ENCODE results near the gene ODC1. TPM values are rescaled to one million over a fixed set of nuclear protein-coding genes. Genes with fewer than 3 reads are reported as not detected.

Gene ODC1
- polyA plus RNA-seq, 1 of the 3 experiments (the other 2 are of a cell fraction), result 253 TPM

- TF ChIP-seq GABPA (IDR thresholded peaks at IDR 0.05; ENCODE audit: low read depth), result no peak
- TF ChIP-seq CHD2 (IDR thresholded peaks at IDR 0.05; ENCODE audit: low read length, partially characterized antibody), result no peak
- TF ChIP-seq YY1 (IDR thresholded peaks at IDR 0.05; ENCODE audit: low read depth), result no peak
- TF ChIP-seq USF1 (IDR thresholded peaks at IDR 0.05; ENCODE audit: borderline replicate concordance, low read depth), result no peak
- no peak for TF ChIP-seq NFIC (IDR thresholded peaks at IDR 0.05; ENCODE audit: borderline replicate concordance)
These were observed 23.0 kb upstream of the ODC1 start (continued) for GRCh38 chr2:10471046-10471571.

- Histone ChIP-seq H3K9ac (no peak overlapping the region), H3K36me3 (replicated peaks in 1 of 2; ENCODE audit: control insufficient read depth in 1 of 2, insufficient read depth in 2 of 2, low read length in 1 of 2) (no peaks in the 10 kb centered on the region), H3K9me2 (no peaks in the 10 kb centered on the region), H3F3A (replicated peaks; ENCODE audit: insufficient read depth) (no peaks in the 10 kb centered on the region), H3K9me3 (no peaks in the 10 kb centered on the region), H3K27ac (ENCODE audit: low read depth in 2 of 2, low read length in 1 of 2) (no peak overlapping the region), H2AFZ (ENCODE audit: low read depth) (no peak overlapping the region), H3K79me2 (ENCODE audit: insufficient read depth) (no peaks in the 10 kb centered on the region), H3K4me2 (no peak overlapping the region), H3K4me1 (ENCODE audit: control insufficient read depth in 1 of 2, insufficient read depth in 2 of 2, low read depth in 1 of 2, low read length in 1 of 2) (no peaks in the 10 kb centered on the region), H4K20me1 (ENCODE audit: insufficient read depth) (no peaks in the 10 kb centered on the region), H3K4me3 (ENCODE audit: low read depth in 2 of 2, low read length in 1 of 2) (no peak overlapping the region), H3K27me3 (ENCODE audit: insufficient read depth) (no peaks in the 10 kb centered on the region)
- peak; percentile 22 for DNase-seq
- ChIA-PET CTCF (interaction anchor here (1.8 kb wide), 1 partner anchor 8 kb away, joined by 5 read pairs; no protein-coding TSS in a partner anchor), POLR2A (no interaction called here)
- no peak for TF ChIP-seq MXI1 (IDR thresholded peaks at IDR 0.05; ENCODE audit: low read depth, low read length)
- TF ChIP-seq POLR2AphosphoS5 (IDR thresholded peaks at IDR 0.05; ENCODE audit: low read depth, low read length), result no peak
- TF ChIP-seq SIN3A (IDR thresholded peaks at IDR 0.05; ENCODE audit: borderline replicate concordance, low read depth, low read length), result no peak
- no peak for TF ChIP-seq CHD2 (IDR thresholded peaks at IDR 0.05; ENCODE audit: low read length, partially characterized antibody)
- TF ChIP-seq PBX3 (IDR thresholded peaks at IDR 0.05), result no peak
- no peak for TF ChIP-seq GABPA (IDR thresholded peaks at IDR 0.05; ENCODE audit: low read depth)
- TF ChIP-seq CTCF (IDR thresholded peaks at IDR 0.05), result no peak
- no peak for TF ChIP-seq EP300 (IDR thresholded peaks at IDR 0.05; ENCODE audit: borderline replicate concordance in 1 of 2, low read depth in 1 of 2, low read length in 1 of 2)
- TF ChIP-seq FOXM1 (IDR thresholded peaks at IDR 0.05; ENCODE audit: low read depth), result no peak
- TF ChIP-seq ZBTB33 (IDR thresholded peaks at IDR 0.05; ENCODE audit: borderline replicate concordance, low read depth), result no peak
- TF ChIP-seq RCOR1 (IDR thresholded peaks at IDR 0.05; ENCODE audit: low read length), result no peak
- no peak for TF ChIP-seq USF1 (IDR thresholded peaks at IDR 0.05; ENCODE audit: borderline replicate concordance, low read depth)
- no peak for TF ChIP-seq RAD21 (IDR thresholded peaks at IDR 0.05; ENCODE audit: low read length)
- TF ChIP-seq JUND (IDR thresholded peaks at IDR 0.05), result no peak
- TF ChIP-seq NRF1 (IDR thresholded peaks at IDR 0.05; ENCODE audit: low read depth, low read length), result no peak
- no peak for TF ChIP-seq FOSL2 (IDR thresholded peaks at IDR 0.05; ENCODE audit: borderline replicate concordance, low read depth)
- no peak for TF ChIP-seq MAX (IDR thresholded peaks at IDR 0.05; ENCODE audit: low read depth)
- no peak for TF ChIP-seq GATA2 (CRISPR knock-in tag; IDR thresholded peaks at IDR 0.05)
- no peak for TF ChIP-seq USF2 (IDR thresholded peaks at IDR 0.05; ENCODE audit: borderline replicate concordance, low read depth, low read length)
- 84% methylated on average over 12 of the region's 12 CpGs for WGBS (ENCODE audit: low lambda C conversion rate)
These were observed 22.0 kb upstream of the ODC1 start for GRCh38 chr2:10469955-10470608.
